ENCODE measurements around the gene SPAM1. TPM values are rescaled to one million over a fixed set of nuclear protein-coding genes. Genes with fewer than 3 reads are reported as not detected.
"Not testable (repeated sequence)": the region's sequence is repeated elsewhere in the genome, so short reads cannot be mapped to it uniquely, and the experiment has no call there.

SPAM1 gene
- total RNA-seq, 1 donor from 2014 or later, result not detected

GRCh38 chr7:123979876-123980275, 54.8 kb downstream of the SPAM1 start:
- Histone ChIP-seq H3K4me3 (ENCODE audit: low read length in 3 of 3) (no peak overlapping the region), H3K27me3 (ENCODE audit: control insufficient read depth in 3 of 3, insufficient read depth in 3 of 3, low read length in 3 of 3) (no peaks in the 10 kb centered on the region), H3K9ac (ENCODE audit: low read depth in 1 of 3, low read length in 3 of 3) (no peak overlapping the region), H3K4me1 (ENCODE audit: control insufficient read depth in 3 of 3, insufficient read depth in 3 of 3, low read length in 3 of 3) (peaks cover 0 to 7% (median 3%) of the 10 kb centered on the region in 3 donors), H3K27ac (ENCODE audit: low read depth, low read length) (no peak overlapping the region), H3K9me3 (ENCODE audit: control insufficient read depth in 3 of 3, low read length in 3 of 3) (no peaks in the 10 kb centered on the region), H3K36me3 (ENCODE audit: control insufficient read depth in 3 of 3, insufficient read depth in 3 of 3, low read length in 3 of 3) (no peaks in the 10 kb centered on the region)

DNA sequence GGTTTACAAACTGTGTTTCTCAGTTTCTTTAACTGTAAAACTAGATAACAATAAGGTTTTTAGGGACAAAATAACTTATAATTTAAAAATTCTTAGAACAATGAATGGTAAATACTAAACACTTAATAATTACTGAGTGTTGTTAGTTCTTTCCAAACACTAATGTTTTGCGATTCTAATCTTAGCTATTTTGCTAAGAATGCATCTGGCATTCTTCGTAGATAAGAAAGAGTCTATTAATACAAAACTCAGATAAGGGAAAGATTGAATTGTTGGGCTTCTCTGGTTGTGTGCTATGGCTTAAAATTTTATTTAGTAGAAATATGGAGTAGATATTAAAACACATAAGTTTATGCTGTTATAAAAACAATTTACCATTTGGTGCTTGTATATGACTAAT, 62.4 kb downstream of the SPAM1 start:
- no peak overlapping the region for H3K9ac ChIP-seq (ENCODE audit: low read depth in 1 of 3, low read length in 3 of 3)
- H3K27ac ChIP-seq (ENCODE audit: low read depth, low read length), result no peak overlapping the region
- H3K36me3 ChIP-seq (ENCODE audit: control insufficient read depth in 3 of 3, insufficient read depth in 3 of 3, low read length in 3 of 3), result no peaks in the 10 kb centered on the region
- no peaks in the 10 kb centered on the region for H3K27me3 ChIP-seq (ENCODE audit: control insufficient read depth in 3 of 3, insufficient read depth in 3 of 3, low read length in 3 of 3)
- no peak overlapping the region for H3K4me3 ChIP-seq (ENCODE audit: low read length in 3 of 3)
- no peaks in the 10 kb centered on the region for H3K4me1 ChIP-seq (ENCODE audit: control insufficient read depth in 3 of 3, insufficient read depth in 3 of 3, low read length in 3 of 3)
- no peaks in the 10 kb centered on the region for H3K9me3 ChIP-seq (ENCODE audit: control insufficient read depth in 3 of 3, low read length in 3 of 3)

- Histone ChIP-seq H3K4me1 (ENCODE audit: control insufficient read depth in 3 of 3, insufficient read depth in 3 of 3, low read length in 3 of 3) (no peaks in the 10 kb centered on the region), H3K36me3 (ENCODE audit: control insufficient read depth in 3 of 3, insufficient read depth in 3 of 3, low read length in 3 of 3) (no peaks in the 10 kb centered on the region), H3K4me3 (ENCODE audit: low read length in 3 of 3) (no peak overlapping the region), H3K9ac (ENCODE audit: low read depth in 1 of 3, low read length in 3 of 3) (no peak overlapping the region), H3K9me3 (ENCODE audit: control insufficient read depth in 3 of 3, low read length in 3 of 3) (no peaks in the 10 kb centered on the region), H3K27me3 (ENCODE audit: control insufficient read depth in 3 of 3, insufficient read depth in 3 of 3, low read length in 3 of 3) (no peaks in the 10 kb centered on the region), H3K27ac (ENCODE audit: low read depth, low read length) (no peak overlapping the region)
Measured at GRCh38 chr7:123992913-123993518, 68.0 kb downstream of the SPAM1 start.

DNA sequence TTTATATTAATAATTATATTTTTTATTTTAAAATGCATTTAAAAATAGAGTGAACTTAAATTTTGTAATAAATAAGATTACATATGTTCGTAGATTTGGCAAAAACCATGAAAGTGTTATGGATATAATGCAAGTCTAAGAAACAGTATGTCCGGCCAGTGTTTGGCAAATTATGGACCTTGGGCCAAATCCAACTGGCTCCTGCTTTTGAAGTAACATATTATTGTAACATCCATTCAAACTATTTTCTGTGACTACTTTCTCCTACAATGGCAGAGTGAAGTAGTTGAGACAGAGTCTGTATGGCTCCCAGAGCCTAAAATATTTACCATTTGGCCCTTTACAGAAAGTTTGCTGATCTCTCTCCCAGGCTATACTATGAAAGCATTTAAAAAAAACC, 69.0 kb downstream of the SPAM1 start:
- no peak overlapping the region for H3K27ac ChIP-seq (ENCODE audit: low read depth, low read length)
- no peaks in the 10 kb centered on the region for H3K27me3 ChIP-seq (ENCODE audit: control insufficient read depth in 3 of 3, insufficient read depth in 3 of 3, low read length in 3 of 3)
- no peak overlapping the region for H3K9ac ChIP-seq (ENCODE audit: low read depth in 1 of 3, low read length in 3 of 3)
- H3K4me3 ChIP-seq (ENCODE audit: low read length in 3 of 3), result no peak overlapping the region
- H3K9me3 ChIP-seq (ENCODE audit: control insufficient read depth in 3 of 3, low read length in 3 of 3), result no peaks in the 10 kb centered on the region
- no peaks in the 10 kb centered on the region for H3K4me1 ChIP-seq (ENCODE audit: control insufficient read depth in 3 of 3, insufficient read depth in 3 of 3, low read length in 3 of 3)
- H3K36me3 ChIP-seq (ENCODE audit: control insufficient read depth in 3 of 3, insufficient read depth in 3 of 3, low read length in 3 of 3), result no peaks in the 10 kb centered on the region

DNA sequence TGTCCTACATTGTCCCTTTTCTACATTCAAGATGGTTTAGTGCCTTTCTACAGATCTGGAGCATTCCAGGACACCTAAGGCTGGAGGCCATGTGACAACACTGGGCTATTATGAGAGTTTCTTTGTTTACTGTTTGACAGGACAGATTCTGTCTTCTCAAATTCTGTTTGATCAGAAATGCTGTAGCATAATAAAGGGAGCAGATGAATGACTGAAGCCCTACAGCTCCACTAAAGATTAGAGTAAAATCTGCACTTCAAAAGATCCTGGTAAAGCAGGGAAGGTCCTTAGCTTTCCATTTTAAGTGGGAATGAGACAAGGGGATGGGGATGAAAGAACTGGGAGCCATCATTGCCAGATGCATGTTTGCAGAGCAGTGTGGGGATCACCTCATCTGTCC, 69.4 kb downstream of the SPAM1 start:
- Histone ChIP-seq H3K9ac (ENCODE audit: low read depth in 1 of 3, low read length in 3 of 3) (no peak overlapping the region), H3K36me3 (ENCODE audit: control insufficient read depth in 3 of 3, insufficient read depth in 3 of 3, low read length in 3 of 3) (no peaks in the 10 kb centered on the region), H3K4me3 (ENCODE audit: low read length in 3 of 3) (no peak overlapping the region)

DNA sequence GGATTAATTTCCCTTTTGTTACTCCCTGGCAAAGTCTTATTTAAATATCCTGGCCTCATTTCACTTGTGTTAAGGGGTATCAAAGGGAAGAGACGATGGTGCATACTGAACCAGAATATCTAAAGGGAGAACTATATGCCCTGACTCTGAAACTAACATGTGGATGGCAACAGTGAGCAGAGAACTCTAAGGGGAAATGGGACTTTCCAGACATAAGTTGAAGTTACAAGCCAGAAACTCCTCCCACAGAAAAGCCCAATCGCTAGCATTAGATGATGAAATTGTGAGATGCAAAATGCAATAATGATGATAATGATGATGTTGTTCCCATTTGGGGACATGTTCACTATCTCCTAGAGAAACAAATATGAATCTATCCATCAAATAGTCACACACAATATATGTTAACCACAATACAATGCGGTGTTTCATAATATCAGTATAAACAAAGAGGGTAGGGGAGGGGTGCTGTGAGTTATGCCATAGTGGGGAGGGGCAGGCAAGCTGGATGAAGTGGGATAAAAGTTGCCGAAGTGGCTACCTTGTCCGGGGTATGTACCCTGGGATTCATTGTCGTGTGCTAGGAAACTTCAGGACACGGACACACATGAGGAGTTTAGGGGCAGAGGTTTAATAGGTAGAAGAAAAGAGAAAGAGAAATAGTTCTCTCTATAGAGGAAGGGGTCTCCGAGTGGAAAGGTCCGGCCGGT, 70.7 kb downstream of the SPAM1 start:
- Histone ChIP-seq H3K4me1 (ENCODE audit: control insufficient read depth in 3 of 3, insufficient read depth in 3 of 3, low read length in 3 of 3) (no peaks in the 10 kb centered on the region), H3K9ac (ENCODE audit: low read depth in 1 of 3, low read length in 3 of 3) (no peak overlapping the region), H3K36me3 (ENCODE audit: control insufficient read depth in 3 of 3, insufficient read depth in 3 of 3, low read length in 3 of 3) (no peaks in the 10 kb centered on the region), H3K27me3 (ENCODE audit: control insufficient read depth in 3 of 3, insufficient read depth in 3 of 3, low read length in 3 of 3) (no peaks in the 10 kb centered on the region), H3K9me3 (ENCODE audit: control insufficient read depth in 3 of 3, low read length in 3 of 3) (no peaks in the 10 kb centered on the region), H3K4me3 (ENCODE audit: low read length in 3 of 3) (no peak overlapping the region), H3K27ac (ENCODE audit: low read depth, low read length) (no peak overlapping the region)

More for the DNA sequence above, 69.4 kb downstream of the SPAM1 start:
- Histone ChIP-seq H3K27ac (ENCODE audit: low read depth, low read length) (no peak overlapping the region), H3K4me1 (ENCODE audit: control insufficient read depth in 3 of 3, insufficient read depth in 3 of 3, low read length in 3 of 3) (no peaks in the 10 kb centered on the region), H3K27me3 (ENCODE audit: control insufficient read depth in 3 of 3, insufficient read depth in 3 of 3, low read length in 3 of 3) (no peaks in the 10 kb centered on the region), H3K9me3 (ENCODE audit: control insufficient read depth in 3 of 3, low read length in 3 of 3) (no peaks in the 10 kb centered on the region)

GRCh38 chr7:123996327-123996625, 71.2 kb downstream of the SPAM1 start:
- Histone ChIP-seq H3K4me1 (ENCODE audit: control insufficient read depth in 3 of 3, insufficient read depth in 3 of 3, low read length in 3 of 3) (no peaks in the 10 kb centered on the region), H3K4me3 (ENCODE audit: low read length in 3 of 3) (no peak overlapping the region), H3K9ac (ENCODE audit: low read depth in 1 of 3, low read length in 3 of 3) (no peak overlapping the region), H3K27me3 (ENCODE audit: control insufficient read depth in 3 of 3, insufficient read depth in 3 of 3, low read length in 3 of 3) (no peaks in the 10 kb centered on the region), H3K9me3 (ENCODE audit: control insufficient read depth in 3 of 3, low read length in 3 of 3) (no peaks in the 10 kb centered on the region), H3K27ac (ENCODE audit: low read depth, low read length) (no peak overlapping the region), H3K36me3 (ENCODE audit: control insufficient read depth in 3 of 3, insufficient read depth in 3 of 3, low read length in 3 of 3) (no peaks in the 10 kb centered on the region)

- H3K9ac ChIP-seq (ENCODE audit: low read depth in 1 of 3, low read length in 3 of 3), result no peak overlapping the region
- H3K27ac ChIP-seq (ENCODE audit: low read depth, low read length), result no peak overlapping the region
- no peaks in the 10 kb centered on the region for H3K9me3 ChIP-seq (ENCODE audit: control insufficient read depth in 3 of 3, low read length in 3 of 3)
- no peaks in the 10 kb centered on the region for H3K36me3 ChIP-seq (ENCODE audit: control insufficient read depth in 3 of 3, insufficient read depth in 3 of 3, low read length in 3 of 3)
- no peaks in the 10 kb centered on the region for H3K4me1 ChIP-seq (ENCODE audit: control insufficient read depth in 3 of 3, insufficient read depth in 3 of 3, low read length in 3 of 3)
- H3K27me3 ChIP-seq (ENCODE audit: control insufficient read depth in 3 of 3, insufficient read depth in 3 of 3, low read length in 3 of 3), result no peaks in the 10 kb centered on the region
- no peak overlapping the region for H3K4me3 ChIP-seq (ENCODE audit: low read length in 3 of 3)
Measured at GRCh38 chr7:123998921-123999320, 73.9 kb downstream of the SPAM1 start.

DNA sequence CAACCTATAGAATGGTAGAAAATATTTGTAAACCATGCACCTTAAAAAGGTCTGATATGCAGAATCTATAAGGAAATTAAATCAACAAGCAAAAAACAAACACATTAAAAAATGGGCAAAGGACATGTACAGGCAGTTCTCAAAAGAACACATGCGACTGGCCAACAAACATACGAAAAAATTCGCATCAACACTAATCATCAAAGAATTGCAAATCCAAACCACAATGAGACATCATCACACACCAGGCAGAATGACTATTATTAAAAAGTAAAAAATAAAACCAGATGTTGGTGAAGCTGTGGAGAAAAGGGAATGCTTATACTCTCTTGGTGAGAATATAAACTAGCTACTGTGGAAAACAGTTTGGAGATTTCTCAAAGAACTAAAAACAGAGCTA, 74.7 kb downstream of the SPAM1 start:
- no peaks in the 10 kb centered on the region for H3K4me1 ChIP-seq (ENCODE audit: control insufficient read depth in 3 of 3, insufficient read depth in 3 of 3, low read length in 3 of 3)
- H3K27me3 ChIP-seq (ENCODE audit: control insufficient read depth in 3 of 3, insufficient read depth in 3 of 3, low read length in 3 of 3), result no peaks in the 10 kb centered on the region
- H3K9me3 ChIP-seq (ENCODE audit: control insufficient read depth in 3 of 3, low read length in 3 of 3), result no peaks in the 10 kb centered on the region
- H3K4me3 ChIP-seq (ENCODE audit: low read length in 3 of 3), result no peak overlapping the region
- no peak overlapping the region for H3K27ac ChIP-seq (ENCODE audit: low read depth, low read length)
- no peaks in the 10 kb centered on the region for H3K36me3 ChIP-seq (ENCODE audit: control insufficient read depth in 3 of 3, insufficient read depth in 3 of 3, low read length in 3 of 3)
- H3K9ac ChIP-seq (ENCODE audit: low read depth in 1 of 3, low read length in 3 of 3), result no peak overlapping the region

DNA sequence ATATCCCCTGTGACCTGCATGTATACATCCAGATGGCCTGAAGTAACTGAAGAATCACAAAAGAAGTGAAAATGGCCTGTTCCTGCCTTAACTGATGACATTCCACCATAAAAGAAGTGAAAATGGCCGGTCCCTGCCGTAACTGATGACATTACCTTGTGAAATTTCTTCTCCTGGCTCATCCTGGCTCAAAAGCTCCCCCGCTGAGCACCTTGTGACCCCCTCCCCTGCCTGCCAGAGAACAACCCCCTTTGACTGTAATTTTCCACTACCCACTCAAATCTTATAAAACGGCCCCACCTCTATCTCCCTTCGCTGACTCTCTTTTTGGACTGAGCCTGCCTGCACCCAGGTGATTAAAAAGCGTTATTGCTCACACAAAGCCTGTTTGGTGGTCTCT, 83.3 kb downstream of the SPAM1 start:
- H3K4me3 ChIP-seq (ENCODE audit: low read length in 3 of 3); H3K27ac ChIP-seq (ENCODE audit: low read depth, low read length); H3K4me1 ChIP-seq (ENCODE audit: control insufficient read depth in 3 of 3, insufficient read depth in 3 of 3, low read length in 3 of 3); H3K9me3 ChIP-seq (ENCODE audit: control insufficient read depth in 3 of 3, low read length in 3 of 3); H3K27me3 ChIP-seq (ENCODE audit: control insufficient read depth in 3 of 3, insufficient read depth in 3 of 3, low read length in 3 of 3); H3K36me3 ChIP-seq (ENCODE audit: control insufficient read depth in 3 of 3, insufficient read depth in 3 of 3, low read length in 3 of 3); H3K9ac ChIP-seq (ENCODE audit: low read depth in 1 of 3, low read length in 3 of 3): not testable (repeated sequence)
